HG02571 (cell line): ENCODE measurements around the gene TACC3.

Source experiments
- ATAC-seq: cut with Tn5 transposase; IDR thresholded peaks from one replicate; pipeline ENCODE4 v1.9.1; 2021; ENCODE audit warnings: mild to moderate bottlenecking, moderate library complexity; ENCODE audit not compliant: unreplicated experiment

TACC3 gene

DNA sequence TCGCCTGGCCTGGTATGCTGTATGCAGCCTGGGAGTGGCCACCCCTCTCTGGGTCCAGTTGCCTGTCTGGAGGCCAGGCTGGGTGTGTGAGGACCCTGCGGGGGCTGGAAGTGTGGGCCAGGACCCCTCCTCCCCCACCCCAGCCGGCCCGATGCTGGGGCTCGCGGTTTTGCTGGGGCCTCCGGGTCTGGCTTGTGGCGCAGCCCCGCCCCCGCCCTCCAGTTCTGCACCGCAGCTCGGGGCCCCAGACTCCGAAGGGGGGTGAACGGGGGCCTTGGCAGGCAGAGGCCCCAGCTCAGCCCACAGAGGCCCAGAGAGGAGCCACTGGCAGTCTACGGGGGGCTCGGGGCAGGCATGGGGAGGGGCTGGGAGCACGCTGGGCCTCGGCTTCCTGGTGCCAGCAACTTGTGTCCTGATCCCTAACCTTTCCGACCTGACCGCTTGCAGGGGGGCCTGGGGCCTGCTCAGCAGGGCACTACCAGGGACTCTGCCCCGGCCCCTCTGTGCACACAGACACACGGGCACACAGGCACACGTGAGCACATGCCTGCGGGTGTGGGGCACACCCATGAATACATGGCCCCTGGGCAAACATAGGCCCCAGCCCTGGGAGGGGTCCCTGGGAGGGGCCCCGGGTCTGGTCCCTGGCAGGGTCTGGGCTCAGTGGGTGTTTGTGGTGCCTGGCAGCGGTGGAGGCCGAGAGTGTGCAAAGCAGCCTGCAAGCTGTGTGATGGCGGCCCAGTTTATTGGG, 50.4 kb downstream of the TACC3 start:
- ATAC-seq = no peak

DNA sequence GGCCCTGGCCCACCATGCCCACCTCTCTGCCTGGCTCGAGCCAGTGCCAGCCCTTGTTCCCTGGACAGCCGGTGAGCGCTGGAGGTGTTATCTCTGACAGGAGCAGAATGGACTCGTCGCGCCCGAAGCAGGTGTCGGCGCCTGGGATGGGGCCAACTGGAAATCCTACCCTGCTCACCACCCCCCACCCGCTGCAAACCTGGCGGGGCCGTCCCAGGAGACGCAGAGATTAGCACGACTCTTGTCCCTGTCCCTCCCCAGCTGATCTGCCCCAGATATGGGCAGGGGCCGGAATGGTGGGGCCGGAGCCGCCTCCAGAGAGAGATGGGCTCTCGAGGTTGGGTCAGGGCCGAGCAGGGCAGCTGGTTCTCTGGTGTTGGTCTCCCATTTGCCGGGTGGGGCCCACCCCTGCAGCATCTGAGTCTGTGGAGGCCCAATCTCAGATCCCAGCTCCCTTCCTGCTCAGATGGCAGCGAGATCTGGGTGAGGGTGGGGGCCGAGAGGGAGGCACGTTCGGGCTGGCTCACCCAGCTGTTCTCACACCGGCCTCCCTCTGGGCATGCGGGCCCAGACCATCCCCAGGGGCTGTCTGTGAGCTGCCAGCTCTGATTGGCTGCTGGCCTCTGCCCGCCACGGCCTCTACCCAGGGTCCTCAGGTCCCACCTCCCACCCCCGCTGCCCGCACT, 51.7 kb downstream of the TACC3 start:
- ATAC-seq = no peak

DNA sequence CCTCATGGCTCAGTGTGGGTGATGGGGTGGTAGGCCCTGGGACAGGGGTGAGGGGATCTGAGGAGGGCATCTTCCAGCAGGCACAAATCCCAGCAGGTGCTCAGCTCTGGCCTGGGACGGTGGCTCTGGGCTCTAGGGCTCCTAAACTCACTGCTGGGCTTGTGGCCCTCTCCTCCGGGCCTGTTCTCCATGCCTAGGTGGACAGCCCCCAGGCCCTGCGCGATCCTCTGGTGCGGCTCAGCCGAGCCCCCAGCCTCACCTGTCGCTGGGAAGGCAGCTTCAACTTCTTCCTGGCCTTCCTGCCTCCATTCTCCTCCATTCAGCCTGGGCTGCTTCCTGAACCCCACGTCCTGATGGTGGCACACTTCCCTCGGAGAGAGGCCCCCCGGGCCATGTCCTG, 52.4 kb downstream of the TACC3 start:
- ATAC-seq = no peak

DNA sequence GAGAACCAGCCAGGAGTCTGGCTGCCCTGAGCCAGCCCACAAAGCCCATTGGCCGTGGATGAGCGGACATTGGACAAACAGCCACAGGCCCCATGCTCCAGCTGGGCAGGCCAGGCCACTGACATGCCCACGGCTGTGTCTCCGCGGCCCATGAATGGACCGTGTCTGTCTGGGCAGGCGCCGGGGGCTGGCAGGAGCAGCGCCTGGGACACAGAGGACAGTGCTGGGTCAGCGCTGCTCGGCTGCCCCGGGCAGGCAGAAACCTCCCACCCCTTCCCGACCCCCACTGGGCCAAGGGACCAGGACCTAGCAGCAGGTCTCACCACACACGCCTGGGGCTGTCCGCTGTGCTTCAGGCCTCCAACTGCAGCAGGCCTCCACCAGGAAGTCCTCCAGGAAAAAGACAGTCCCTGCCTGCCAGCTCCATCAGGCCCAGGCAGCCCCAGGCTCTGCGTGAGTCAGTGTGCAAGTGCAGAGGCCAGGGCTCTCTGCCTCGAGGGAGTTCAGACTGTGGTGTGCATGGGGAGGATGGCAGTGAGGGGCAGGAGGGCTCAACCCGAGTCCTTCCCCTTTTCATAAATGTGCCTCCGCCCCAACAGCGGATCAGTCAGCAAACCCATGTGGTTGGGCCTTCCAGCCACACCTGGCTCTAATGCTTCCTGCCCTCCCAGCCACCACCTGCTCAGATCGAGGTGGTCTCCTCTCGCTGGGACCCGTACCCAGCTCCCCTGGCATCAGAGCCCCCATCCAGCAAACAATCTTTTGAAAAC, 54.6 kb downstream of the TACC3 start:
- ATAC-seq = no peak

DNA sequence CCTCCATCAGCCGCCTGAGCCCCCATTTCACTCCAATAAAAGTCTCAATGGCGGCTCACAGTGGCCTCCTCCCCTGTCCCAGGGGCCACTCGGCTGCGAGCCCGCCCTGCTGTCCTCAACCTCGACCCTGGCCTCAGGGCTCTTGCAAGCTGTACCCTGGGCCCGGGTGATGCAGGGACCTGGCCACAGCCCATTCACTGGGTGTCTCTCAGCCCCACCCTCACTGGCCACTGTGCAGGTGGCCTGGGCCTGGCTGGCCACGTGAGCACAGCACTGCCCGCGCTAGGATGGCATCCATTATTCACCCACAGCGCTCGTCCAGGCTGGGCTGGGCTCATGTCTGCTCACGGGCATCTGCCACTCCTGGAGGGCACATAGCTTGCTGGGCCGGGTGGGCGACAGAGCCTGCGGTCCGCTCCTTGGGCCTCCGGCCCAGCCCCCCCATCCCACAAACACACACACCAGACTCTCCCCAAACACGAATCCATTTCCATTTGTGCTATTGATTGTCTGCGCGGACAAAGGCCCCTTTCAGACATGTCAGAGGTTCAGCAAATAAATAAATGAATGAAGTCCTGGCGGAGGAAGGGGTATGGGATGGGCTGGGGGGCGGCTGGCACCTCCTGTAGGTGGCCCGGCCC, 55.3 kb downstream of the TACC3 start:
- ATAC-seq = no peak

DNA sequence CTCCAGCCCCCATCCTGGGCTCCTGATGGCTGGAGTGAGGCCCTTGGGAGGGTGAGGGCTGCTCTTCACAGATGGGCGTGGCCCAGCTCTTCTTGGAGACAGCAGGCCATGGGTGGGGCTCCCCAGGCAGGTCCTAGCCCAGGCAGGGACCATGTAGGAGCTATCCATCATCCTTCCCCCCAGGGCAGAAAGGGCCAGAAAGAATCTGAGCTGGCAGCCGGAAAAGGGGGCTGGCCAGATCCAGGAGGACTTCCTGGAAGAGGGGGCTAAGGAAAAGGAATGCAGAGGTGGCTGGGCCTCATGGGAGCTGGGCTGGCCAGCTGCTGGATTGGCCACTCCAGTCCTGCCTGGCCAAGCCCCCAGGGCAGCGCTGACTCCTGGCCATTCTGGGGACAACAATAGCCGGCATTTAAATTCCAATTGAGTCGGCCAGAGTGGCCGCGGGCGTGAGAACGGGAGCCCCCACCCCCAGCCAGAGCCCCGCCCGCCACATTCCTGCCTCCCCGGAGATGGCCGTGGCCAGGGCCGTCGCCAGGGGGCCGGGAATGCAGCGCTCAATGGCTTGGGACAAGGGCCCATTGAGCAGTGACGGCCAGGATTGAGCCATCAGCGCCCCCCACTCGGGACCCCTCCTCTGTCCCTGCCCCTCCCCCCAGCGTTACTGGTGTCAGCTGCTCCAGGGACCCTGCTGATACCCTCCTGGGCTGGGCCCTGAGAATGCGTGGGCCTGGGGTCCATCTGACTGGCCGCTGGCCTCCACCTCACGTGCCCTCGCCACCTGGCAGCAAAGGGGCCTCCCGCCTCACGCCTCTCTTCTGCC, 56.7 kb downstream of the TACC3 start:
- ATAC-seq = no peak

DNA sequence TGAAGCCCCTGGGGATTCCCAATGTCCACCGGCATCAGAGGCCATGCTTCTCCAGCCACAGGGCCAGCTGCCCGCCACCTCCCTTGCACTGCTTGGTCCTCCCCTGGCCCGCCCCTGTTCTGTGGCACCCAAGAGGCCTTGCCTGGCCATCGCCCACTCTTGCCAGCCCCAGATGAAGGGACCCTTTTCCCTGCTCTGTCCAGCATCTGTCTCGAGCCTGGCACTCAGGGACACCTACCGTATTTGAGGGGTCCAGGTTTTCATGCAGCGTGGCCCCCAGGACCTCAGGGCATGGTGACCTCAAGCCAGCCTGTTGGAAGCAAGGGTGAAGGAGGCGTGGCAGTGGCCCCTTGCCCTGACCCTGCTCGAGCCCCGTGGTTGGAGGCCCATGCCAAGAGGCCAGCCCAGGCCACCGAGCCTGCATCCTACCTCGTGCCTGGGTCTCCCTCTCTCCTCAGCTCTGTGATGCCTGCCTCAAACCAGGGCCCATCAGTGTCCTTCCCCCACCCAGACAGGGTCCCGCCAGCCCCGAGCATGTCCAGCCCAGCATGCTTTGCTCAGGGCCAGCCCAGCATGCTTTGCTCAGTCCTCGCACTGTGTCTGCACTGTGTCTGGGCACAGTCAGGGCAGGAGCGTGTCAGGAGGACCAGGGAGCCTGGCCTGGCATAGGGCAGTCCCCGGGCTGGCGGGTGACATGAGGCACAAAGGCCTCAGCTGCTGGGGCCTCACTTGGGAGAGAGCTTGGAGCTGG, 57.5 kb downstream of the TACC3 start:
- no peak for ATAC-seq

DNA sequence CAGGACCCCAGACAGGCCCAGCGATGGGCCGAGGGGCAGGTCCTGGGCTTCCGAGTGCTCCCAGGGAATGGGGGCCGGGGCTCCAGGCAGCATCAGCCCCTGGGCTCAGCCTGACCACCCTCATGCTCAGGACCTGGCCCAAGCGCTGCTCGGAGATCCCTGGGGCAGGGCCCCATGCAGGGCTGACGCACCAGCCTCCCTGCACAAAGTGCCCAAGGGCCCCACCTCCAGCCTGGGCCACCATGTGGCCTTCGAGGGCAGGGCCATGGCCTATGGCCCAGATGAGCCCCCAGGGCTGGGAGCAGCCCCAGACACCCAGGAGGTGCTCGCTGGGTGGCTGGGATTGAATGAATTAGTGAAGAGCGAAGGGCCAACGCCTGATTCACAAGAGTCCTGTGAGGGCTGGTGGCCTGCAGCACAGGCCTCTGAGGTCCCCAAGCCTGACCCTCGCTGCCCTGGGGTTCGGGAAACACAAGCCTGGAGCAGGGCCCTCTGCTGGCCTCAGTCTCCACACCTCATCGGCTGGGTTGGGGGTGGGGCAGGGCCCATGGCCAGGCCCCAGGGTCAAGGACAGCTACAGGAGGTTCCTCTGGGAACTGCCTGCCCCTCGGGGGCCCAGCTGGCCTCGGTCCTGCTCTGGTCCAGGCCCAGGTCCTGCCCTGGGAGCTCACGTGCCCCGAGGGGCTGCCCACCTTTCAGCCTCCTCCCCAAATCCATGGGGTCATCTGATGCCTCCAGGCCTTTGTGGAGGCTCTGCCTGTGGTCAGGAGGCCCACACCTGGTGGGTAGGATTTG, 58.5 kb downstream of the TACC3 start:
- no peak for ATAC-seq

DNA sequence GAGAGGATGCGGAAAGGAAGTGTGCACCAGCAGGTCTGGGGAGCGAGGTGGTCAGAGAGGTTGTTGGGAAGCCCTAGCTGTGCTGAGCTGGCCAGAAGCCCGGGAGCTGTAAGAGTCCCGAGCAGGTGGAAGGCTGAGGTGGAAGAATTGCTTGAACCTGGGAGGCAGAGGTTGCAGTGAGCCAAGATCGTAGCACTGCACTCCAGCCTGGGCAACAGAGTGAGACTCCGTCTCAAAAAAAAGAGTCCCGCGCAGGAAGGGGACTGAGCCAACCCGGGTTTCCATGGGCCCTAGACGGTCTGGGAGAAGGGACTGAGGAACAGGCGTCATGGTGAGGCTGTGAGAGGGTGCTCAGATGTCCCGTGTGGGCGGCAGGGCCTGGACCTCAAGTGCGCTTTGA, 59.1 kb downstream of the TACC3 start:
- ATAC-seq = no peak

DNA sequence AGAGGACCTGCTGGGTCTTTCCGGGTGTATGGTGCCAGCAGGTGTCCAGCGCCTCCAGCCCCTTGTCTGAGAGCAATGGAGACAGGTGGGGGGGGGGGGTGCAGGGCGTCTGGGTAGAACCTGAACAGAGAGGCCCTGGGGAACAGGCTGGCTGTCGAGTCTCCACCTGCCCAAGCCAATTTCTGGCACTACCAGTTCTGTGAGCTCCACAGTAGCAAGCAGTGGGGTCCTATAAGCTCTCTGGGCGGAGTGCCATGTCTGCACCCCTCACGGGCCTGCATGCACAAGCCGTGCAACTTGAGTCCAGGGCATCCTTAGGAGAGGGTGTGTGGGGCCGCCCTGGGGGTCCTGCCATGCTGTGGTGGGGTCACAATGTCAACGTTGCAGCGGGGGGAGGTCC, 61.7 kb downstream of the TACC3 start:
- no peak for ATAC-seq

DNA sequence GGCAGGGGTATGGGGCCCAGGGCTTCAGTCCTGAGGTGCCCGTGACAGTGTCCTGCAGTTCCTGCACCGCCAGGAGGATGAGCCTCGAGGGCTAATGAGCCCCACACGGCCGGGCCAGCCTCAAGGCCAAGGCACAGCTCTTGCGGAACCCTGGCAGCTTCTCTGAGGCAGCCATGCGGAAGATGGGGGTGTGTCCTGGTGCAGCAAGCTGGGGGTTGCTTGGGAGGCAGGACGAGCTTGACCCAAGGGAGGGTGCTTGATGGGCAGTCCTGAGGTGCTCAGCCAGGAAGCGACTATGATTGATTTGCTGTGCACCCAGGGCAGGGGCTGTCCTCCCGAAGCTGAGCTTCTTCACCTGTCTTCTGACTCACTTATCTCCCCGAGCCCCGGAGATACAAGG, 62.6 kb downstream of the TACC3 start:
- no peak for ATAC-seq

DNA sequence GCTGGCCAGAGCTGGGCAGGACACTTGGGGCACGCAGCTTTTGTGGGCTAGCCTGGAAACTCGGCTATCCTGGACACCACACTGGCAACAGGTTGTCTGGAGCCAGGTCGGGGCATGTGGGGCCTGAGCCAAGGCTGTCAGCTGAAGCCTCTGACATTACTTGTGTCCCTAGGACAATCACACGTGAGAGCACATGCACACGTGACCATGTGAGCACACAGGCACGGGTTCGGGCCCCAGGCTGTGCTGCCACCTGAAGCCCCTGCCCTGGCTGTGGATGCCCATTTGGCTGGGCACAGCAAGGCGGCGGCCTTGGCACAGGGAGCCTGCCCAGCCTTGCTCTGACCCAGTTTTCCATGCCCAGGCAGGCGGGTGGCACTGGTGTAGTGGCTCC, 63.1 kb downstream of the TACC3 start:
- ATAC-seq = no peak

DNA sequence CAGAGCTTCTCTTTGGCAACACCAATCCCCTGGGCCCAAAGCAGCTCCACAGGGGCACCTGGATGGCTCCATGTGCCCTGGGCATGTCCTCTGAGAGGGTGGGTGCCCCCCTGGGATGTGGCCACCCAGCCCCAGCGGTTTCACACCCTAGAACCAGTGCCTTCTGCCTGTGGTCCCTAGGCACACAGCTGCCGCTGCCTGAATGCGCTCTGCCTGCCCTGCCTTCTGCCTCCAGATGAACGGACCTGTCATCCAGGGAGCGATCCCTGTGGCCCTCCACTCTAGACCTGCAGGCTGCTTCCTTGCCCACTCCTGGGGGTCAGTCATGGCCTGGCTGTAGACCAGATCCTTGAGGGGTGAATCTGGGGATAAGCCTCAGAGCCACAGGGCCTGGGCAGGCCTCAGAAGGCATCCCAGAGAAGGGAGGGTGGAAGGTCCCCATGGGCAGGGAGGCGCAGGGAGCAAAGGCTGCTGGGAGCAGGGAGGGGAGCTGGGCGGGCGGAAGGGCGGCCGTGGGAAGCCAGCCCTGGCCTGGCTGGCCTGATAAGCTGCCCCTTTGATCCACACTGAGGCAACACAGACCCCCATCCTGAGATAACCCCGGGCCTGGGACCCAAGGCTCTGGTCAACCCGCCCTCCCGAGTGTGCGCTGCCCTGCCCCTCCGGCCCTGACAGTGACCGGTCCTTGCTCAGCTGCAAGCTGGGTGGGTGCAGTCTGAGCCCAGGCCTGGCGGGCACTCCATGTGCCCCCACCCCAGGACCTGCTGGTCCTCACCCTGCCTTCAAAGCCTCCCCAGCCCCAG, 63.7 kb downstream of the TACC3 start:
- no peak for ATAC-seq

DNA sequence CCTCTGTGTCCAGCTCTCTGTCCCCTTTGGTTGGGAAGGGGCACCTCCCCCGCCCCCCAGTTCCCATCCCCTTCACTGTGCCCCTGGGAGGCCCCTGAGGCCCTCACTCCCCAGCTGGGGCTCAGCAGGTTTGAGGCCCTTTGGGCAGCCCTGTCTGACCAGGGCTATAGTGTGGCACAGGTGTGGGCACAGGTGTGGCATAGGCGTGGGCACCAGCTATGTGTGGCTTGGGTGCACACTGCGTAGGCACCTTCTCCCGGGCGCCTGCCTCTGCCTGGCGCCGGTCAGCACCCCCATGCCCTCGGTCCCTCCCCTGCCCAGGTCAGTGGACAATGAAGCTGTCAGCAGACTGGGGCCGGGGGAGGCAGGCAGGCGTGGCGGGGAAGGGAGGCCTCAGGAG, 64.3 kb downstream of the TACC3 start:
- no peak for ATAC-seq

DNA sequence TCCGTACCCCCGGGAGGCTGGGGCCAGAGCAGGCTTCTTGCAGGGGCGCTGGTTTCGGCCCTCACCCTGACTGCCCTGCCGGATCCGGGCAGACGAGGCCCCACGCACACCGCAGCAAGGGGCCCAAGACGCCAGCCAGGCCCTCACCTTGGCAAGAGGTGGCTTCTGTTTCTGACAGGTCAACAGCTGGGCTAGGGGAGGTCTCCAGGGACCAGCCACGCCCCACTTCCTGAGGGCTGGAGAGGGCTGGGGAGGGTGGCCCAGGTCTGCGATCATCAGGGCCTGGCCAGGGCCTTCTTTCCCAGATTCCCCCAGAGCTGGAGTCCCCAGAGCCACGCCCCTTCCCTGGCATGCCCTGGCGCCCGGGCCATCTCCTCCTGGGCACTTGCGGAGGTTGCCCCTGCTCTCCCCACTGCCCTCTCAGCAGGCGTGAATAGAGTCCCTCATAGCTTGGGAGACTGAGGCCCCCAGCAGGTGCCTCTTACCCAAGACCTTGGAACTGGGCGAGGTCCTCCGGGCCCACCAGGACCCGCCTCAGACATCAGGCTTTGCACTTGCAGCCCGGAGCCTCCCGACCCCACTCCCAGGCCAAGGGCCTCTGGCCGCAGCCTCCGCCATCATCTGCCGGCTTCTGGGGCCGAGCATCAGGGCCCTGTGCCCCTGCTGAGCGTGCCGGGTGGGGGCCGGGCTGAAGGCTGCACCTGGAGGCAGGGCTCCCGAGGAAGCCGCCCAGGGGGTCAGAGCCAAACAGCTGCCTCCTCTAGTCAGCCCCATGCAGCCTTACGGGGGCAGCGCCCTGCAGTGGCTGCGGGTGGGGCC, 65.4 kb downstream of the TACC3 start:
- ATAC-seq = no peak

DNA sequence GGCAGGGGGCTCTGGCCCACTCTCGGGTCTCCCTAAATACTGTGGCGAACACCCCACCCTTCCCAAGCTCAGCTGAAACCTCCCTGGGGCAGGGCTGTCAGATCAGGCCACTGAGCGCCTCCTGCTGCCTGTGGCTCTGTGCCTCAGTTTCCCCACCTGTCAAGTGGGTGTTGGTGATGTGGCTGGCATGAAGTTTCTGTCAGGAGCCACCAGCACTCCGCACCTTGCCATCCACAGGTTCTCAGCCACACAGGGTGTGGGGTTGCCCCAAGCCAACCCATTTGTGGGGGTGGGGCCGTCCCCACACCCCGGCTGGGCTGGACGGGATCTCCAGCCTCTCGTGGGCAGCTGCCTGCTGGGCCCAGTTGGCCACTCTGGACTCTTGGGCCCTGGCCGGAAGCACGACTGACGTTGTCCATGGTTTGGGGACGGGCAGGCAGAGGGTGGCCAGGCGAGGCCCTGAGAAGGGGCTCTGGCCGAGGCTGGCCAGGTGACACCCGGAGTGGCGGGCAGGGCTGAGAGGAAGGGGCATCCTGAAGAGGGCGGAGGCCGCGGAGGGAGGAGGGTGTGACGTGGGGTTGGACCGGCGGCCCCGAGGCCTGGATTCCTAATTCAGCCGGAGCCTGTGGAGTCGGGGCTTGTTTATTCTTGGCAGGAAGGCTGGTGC, 66.2 kb downstream of the TACC3 start:
- ATAC-seq = no peak
